Muscle of leg (tissue), 11 donors: ENCODE data around the gene YPEL3. TPM values are rescaled to one million over a fixed set of nuclear protein-coding genes. Genes with fewer than 3 reads are reported as not detected.
A peak's percentile ranks its signal among the peaks of the same experiment; 100 is the strongest.
"Not testable (repeated sequence)": the region's sequence is repeated elsewhere in the genome, so short reads cannot be mapped to it uniquely, and the experiment has no call there.

ENCODE experiments used
- DNase-seq: peaks from one replicate; pipeline ENCODE4 v3.0.0; 2013
- H3K27ac ChIP-seq: one replicate; pipeline ENCODE4 v1.5.1; 2013; ENCODE audit warnings: mild to moderate bottlenecking, low read length, control low read depth
- H3K27me3 ChIP-seq: one replicate; pipeline ENCODE4 v1.6.1; 2013; ENCODE audit warnings: low read length; ENCODE audit not compliant: control insufficient read depth, insufficient read depth
- H3K36me3 ChIP-seq: one replicate; pipeline ENCODE4 v1.6.1; 2013; ENCODE audit warnings: low read length; ENCODE audit not compliant: control insufficient read depth, insufficient read depth
- H3K4me1 ChIP-seq: one replicate; pipeline ENCODE4 v1.6.1; 2013; ENCODE audit warnings: low read length; ENCODE audit not compliant: control insufficient read depth, insufficient read depth
- H3K4me3 ChIP-seq: one replicate; pipeline ENCODE4 v1.5.1; 2013; ENCODE audit warnings: low read length, control low read depth
- H3K9me3 ChIP-seq: replicated peaks from 2 replicates; pipeline ENCODE4 v1.6.1; 2013; ENCODE audit warnings: low read depth, low read length; ENCODE audit not compliant: control insufficient read depth
- WGBS: methylation state at CpG from one replicate; pipeline ENCODE4 v1.1.5; 2013; ENCODE audit warnings: missing lambda C conversion rate; ENCODE audit not compliant: insufficient coverage; 5-methylcytosine and 5-hydroxymethylcytosine counted together
- polyA plus RNA-seq, 8 donors: library from polyadenylated mRNA; unstranded; fragments of 120-200 nt; gene quantifications; one replicate each; pipeline versions ENCODE4 v1.2.1 to v1.2.3, GENCODE V29; 2013; ENCODE audit warnings: inconsistent platforms in 1 of 8, low replicate concordance in 1 of 8; ENCODE audit not compliant: insufficient read length in 8 of 8, insufficient read depth in 1 of 8
- total RNA-seq: library from RNA; stranded (reverse); fragments of 120-200 nt; gene quantifications from one replicate; pipeline ENCODE4 v1.2.4, GENCODE V29; 2013

Gene YPEL3
- total and polyA plus RNA-seq, 9 donors = 13.9 to 45.8 (median 27.8) TPM

DNA sequence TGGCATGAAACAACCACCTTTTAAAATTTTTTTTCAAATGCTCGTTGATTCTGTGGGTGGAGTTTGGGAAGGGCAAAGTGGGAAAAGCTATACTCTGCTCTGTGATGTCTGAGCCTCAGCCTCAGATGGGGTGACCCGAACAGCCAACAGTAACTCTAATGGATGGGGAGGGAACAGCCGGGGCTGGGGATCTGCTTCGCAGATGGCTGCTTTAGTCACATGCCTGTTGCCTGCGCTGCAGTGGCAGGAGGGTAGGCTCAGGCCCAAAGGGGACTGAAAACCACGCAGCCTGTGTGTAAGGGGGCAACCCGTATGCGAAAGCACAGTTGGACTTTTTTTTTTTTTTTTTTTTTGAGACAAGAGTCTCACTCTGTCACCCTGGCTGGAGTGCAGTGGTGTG, 41.9 kb upstream of the YPEL3 start:
- peaks cover 3% of the 10 kb centered on the region for H3K27me3 ChIP-seq
- H3K9me3 ChIP-seq = no peaks in the 10 kb centered on the region
- no peaks in the 10 kb centered on the region for H3K36me3 ChIP-seq
- 44% methylated on average over 5 of the region's 8 CpGs for WGBS
- no peak overlapping the region for H3K4me3 ChIP-seq
- no peaks in the 10 kb centered on the region for H3K4me1 ChIP-seq
- H3K27ac ChIP-seq = no peak overlapping the region
- DNase-seq = no peak

DNA sequence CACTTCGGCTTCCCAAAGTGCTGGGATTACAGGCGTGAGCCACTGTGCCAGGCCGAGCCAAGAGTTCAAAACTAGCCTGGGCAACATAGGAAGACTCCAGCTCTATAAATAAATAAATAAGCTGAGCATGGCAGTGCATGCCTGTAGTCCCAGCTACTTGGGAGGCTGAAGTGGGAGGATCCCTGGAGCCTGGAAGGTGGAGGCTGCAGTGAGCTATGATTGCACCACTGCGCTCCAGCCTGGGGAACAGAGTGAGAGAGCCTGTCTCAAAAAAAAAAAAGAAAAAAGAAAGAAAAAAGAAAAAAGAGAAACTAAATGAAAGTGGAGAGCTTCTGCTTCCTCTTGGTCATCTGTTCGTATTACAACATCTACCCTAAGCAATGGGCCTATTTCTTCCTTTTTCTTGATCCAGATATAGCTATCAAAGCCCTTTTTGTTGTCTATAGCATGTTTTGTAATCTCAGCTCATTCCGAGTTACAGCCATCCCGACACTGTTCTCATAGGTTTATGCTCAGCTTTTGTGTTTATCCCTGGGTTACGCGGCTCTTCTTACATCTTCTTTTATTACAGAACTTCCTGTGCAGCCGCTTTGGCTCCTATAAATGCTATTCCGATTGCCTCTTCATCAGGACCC, 41.1 kb upstream of the YPEL3 start:
- peak; percentile 38 for DNase-seq
- H3K4me3 ChIP-seq = no peak overlapping the region
- peaks cover 1% of the 10 kb centered on the region for H3K4me1 ChIP-seq
- H3K36me3 ChIP-seq = no peaks in the 10 kb centered on the region
- no peak overlapping the region for H3K27ac ChIP-seq
- 47% methylated on average over 6 of the region's 11 CpGs for WGBS
- H3K9me3 ChIP-seq = no peaks in the 10 kb centered on the region
- H3K27me3 ChIP-seq = peaks cover 3% of the 10 kb centered on the region

GRCh38 chr16:30132591-30132990, 36.6 kb upstream of the YPEL3 start:
- no peaks in the 10 kb centered on the region for H3K9me3 ChIP-seq
- no CpG with 5 or more reads among the region's 3 CpGs for WGBS
- H3K27ac ChIP-seq = no peak overlapping the region
- H3K4me3 ChIP-seq = no peak overlapping the region
- peaks cover 5% of the 10 kb centered on the region for H3K4me1 ChIP-seq
- no peaks in the 10 kb centered on the region for H3K36me3 ChIP-seq
- DNase-seq = no peak
- H3K27me3 ChIP-seq = peaks cover 3% of the 10 kb centered on the region

DNA sequence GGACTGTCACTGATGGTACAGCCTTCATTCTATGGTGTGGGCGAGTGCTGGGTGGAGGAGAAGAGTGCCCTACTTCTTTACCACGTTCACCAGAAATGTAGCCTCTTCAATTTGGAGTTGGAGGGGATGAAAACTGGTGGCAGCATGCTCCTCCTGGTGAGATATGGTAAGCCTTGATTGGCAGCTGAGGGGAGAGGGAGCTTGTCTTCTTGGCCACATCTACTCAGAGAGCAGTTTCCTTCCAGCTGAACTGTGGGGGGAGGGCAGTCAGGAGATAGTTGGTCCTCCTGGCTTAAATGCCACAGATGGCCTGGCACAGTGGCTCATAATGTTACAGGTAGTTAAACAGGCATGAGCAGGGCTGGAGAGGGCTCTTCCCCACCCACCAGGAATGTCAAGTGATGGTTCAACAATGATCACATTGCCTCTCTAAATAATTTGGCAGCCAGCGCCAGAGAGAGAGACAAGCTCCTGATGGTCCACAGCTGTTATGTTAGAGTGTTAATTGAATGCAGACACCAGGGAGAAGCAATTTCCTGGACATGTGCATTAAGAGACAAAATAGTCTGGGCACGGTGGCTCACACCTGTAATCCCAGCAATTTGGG, 36.0 kb upstream of the YPEL3 start:
- 46% methylated on average over 2 of the region's 4 CpGs for WGBS
- no peak for DNase-seq

DNA sequence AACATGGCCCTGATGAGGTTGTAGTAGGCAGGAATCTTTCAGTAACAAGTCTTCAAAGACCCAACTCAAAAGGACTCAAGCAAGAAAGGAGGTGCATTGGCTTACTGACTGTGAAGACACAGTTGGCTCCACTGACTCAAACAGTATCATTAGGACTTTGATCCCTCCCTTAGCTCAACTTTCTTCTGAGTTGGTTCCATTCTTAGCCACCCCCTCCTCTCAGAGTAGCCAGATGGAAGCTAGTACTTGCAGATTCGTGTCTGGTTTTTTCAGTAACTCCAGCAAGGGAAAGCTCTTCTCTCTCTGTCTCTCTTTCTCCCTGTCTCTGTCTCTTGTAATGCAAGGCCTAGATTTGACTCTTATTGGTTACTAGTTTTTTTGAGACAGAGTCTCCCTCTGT, 32.0 kb upstream of the YPEL3 start:
- Histone ChIP-seq H3K9me3 (no peaks in the 10 kb centered on the region), H3K36me3 (no peaks in the 10 kb centered on the region), H3K27ac (no peak overlapping the region), H3K4me3 (no peak overlapping the region), H3K27me3 (no peaks in the 10 kb centered on the region), H3K4me1 (peaks cover 10% of the 10 kb centered on the region)
- WGBS = no CpG with 5 or more reads among the region's 1 CpG
- no peak for DNase-seq

More for the DNA sequence above, 36.0 kb upstream of the YPEL3 start:
- no peak overlapping the region for H3K27ac ChIP-seq
- peaks cover 5% of the 10 kb centered on the region for H3K4me1 ChIP-seq
- H3K36me3 ChIP-seq = no peaks in the 10 kb centered on the region
- H3K27me3 ChIP-seq = peaks cover 3% of the 10 kb centered on the region
- no peaks in the 10 kb centered on the region for H3K9me3 ChIP-seq
- no peak overlapping the region for H3K4me3 ChIP-seq

DNA sequence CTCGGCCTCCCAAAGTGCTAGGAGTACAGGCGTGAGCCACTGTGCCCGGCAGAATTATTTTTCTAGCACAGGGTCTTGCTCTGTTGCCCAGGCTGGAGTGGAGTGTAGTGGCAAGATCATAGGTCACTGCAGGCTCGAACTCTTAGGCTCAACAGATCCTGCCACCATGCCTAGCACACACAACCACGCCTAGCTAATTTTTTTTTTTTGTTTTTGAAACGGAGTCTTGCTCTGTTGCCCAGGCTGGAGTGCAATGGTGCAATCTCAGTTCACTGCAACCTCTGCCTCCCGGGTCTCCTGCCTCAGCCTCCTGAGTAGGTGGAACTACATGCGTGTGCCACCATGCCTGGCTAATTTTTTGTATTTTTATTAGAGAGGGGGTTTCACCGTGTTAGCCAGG, 29.7 kb upstream of the YPEL3 start:
- not testable (repeated sequence) for H3K27ac ChIP-seq, H3K36me3 ChIP-seq, DNase-seq, H3K4me3 ChIP-seq, H3K9me3 ChIP-seq, H3K27me3 ChIP-seq
- 85% methylated on average over 5 of the region's 9 CpGs for WGBS
- H3K4me1 ChIP-seq = peaks cover 18% of the 10 kb centered on the region

GRCh38 chr16:30124985-30125379, 29.0 kb upstream of the YPEL3 start:
- no peak overlapping the region for H3K27ac ChIP-seq
- H3K4me1 ChIP-seq = peaks cover 22% of the 10 kb centered on the region
- peaks cover 13% of the 10 kb centered on the region for H3K36me3 ChIP-seq
- H3K4me3 ChIP-seq = no peak overlapping the region
- H3K9me3 ChIP-seq = no peaks in the 10 kb centered on the region
- H3K27me3 ChIP-seq = no peaks in the 10 kb centered on the region
- DNase-seq = no peak
- WGBS = no CpG with 5 or more reads among the region's 4 CpGs

GRCh38 chr16:30122604-30123160, 26.7 kb upstream of the YPEL3 start:
- Histone ChIP-seq H3K27ac (peak overlapping the region; percentile 98), H3K4me3 (peak overlapping the region; percentile 61), H3K9me3 (no peaks in the 10 kb centered on the region), H3K36me3 (peaks cover 36% of the 10 kb centered on the region), H3K27me3 (no peaks in the 10 kb centered on the region), H3K4me1 (peaks cover 22% of the 10 kb centered on the region)
- peak; percentile 73 for DNase-seq
- WGBS = 0% methylated on average over 29 of the region's 42 CpGs

- Histone ChIP-seq H3K36me3 (peaks cover 43% of the 10 kb centered on the region), H3K4me3 (peak overlapping the region; percentile 61), H3K27me3 (no peaks in the 10 kb centered on the region), H3K4me1 (peaks cover 22% of the 10 kb centered on the region), H3K9me3 (no peaks in the 10 kb centered on the region), H3K27ac (peak overlapping the region; percentile 98)
- DNase-seq = peak; percentile 87
- 29% methylated on average over 26 of the region's 31 CpGs for WGBS
Observed at GRCh38 chr16:30121741-30122571, 25.9 kb upstream of the YPEL3 start.
